Measurements from ENCODE around the gene PARD3B. TPM values are rescaled to one million over a fixed set of nuclear protein-coding genes. Genes with fewer than 3 reads are reported as not detected.

Gene PARD3B
- total RNA-seq, 1 experiment from 2014 or later: 7.6 TPM

DNA sequence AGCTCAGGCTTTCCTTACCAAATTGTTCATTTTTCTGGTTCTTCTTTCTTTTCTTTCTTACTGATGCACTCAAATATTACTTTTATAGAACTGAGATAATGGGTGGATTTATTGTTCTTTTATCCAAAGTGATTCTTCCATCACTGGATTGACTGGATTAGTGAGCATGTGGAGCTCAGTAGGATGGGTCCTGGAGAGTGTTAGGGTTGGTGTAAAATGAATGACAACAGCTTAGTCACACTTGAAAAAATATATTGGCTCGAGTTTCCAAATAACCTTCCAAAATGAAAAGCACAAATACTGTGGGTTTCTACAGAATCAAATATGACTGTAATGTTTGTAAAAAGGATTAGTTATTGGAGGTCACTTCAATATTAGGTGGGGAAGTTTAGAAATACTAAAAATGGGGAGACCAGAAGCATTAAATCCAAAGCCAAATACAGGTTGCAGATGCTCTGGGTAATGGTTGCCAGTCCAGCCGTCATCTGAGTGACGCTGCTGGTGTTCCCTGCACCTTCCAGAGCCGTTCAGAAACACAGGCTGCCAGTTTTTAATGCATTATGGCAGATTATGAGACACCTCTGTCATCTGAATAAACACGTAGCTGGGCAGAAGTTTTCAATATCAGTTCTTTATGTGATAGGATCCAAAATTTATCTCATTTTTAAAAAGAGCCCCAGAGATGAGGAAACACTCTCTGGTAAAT is 842.2 kb downstream of the PARD3B start:
- Histone ChIP-seq H3K9me3 (ENCODE audit: insufficient read depth, low read depth) (no peaks in the 10 kb centered on the region), H3K36me3 (ENCODE audit: low read depth) (no peaks in the 10 kb centered on the region), H3F3A (ENCODE audit: insufficient read depth, low read depth) (no peaks in the 10 kb centered on the region), H3K4me1 (replicated peaks; ENCODE audit: insufficient read depth) (no peaks in the 10 kb centered on the region), H3K4me2 (no peak overlapping the region), H3K27me3 (ENCODE audit: insufficient read depth, low read depth) (no peaks in the 10 kb centered on the region), H3K4me3 (no peak overlapping the region), H4K20me1 (ENCODE audit: insufficient read depth) (no peaks in the 10 kb centered on the region), H3K9me2 (ENCODE audit: insufficient read depth) (no peaks in the 10 kb centered on the region), H2AFZ (no peak overlapping the region), H3K79me2 (ENCODE audit: low read depth) (no peaks in the 10 kb centered on the region), H3K27ac (no peak overlapping the region)
- no peak for TF ChIP-seq EZH2 (IDR thresholded peaks at IDR 0.05; ENCODE audit: low read depth)
- TF ChIP-seq, protein P1, sequence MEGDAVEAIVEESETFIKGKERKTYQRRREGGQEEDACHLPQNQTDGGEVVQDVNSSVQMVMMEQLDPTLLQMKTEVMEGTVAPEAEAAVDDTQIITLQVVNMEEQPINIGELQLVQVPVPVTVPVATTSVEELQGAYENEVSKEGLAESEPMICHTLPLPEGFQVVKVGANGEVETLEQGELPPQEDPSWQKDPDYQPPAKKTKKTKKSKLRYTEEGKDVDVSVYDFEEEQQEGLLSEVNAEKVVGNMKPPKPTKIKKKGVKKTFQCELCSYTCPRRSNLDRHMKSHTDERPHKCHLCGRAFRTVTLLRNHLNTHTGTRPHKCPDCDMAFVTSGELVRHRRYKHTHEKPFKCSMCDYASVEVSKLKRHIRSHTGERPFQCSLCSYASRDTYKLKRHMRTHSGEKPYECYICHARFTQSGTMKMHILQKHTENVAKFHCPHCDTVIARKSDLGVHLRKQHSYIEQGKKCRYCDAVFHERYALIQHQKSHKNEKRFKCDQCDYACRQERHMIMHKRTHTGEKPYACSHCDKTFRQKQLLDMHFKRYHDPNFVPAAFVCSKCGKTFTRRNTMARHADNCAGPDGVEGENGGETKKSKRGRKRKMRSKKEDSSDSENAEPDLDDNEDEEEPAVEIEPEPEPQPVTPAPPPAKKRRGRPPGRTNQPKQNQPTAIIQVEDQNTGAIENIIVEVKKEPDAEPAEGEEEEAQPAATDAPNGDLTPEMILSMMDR (conservative IDR thresholded peaks at IDR 0.05): no peak
- POLR2A ChIA-PET (ENCODE audit: unreplicated experiment): no interaction called here
- CTCF ChIA-PET: interaction anchor here (0.6 kb wide), 1 partner anchor 459 kb away, joined by 4 read pairs; no protein-coding TSS in a partner anchor
- no TSS peak for BruUV-seq (replicated peaks)
- intact Hi-C loops (cut with micrococcal nuclease; ENCODE audit: unreplicated experiment): no loop called here
- no peak for DNase-seq

DNA sequence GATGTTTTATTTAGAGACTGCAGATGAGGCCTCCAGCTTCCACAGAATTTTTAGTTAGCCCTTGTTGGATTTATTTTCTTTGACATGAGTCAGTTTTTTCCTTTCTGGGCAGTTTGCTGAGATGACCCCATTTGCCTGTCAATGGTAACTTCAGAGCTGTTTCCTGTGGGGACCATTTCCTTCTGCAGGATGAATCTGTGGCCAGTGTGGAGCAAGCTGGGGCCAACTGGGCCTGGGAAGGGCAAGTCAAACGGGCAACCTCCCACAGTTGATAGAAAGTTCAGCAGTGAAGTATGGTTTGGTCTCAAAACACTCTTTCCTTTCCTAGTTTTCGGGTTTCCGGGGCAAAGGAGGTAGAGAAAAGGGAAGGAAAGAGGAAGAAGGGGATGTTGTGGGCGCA is 845.6 kb downstream of the PARD3B start:
- Histone ChIP-seq H3K27ac (no peak overlapping the region), H3K4me2 (no peak overlapping the region), H3K4me3 (no peak overlapping the region), H3K79me2 (ENCODE audit: low read depth) (no peaks in the 10 kb centered on the region), H3F3A (ENCODE audit: insufficient read depth, low read depth) (no peaks in the 10 kb centered on the region), H3K4me1 (replicated peaks; ENCODE audit: insufficient read depth) (no peaks in the 10 kb centered on the region), H3K27me3 (ENCODE audit: insufficient read depth, low read depth) (no peaks in the 10 kb centered on the region), H4K20me1 (ENCODE audit: insufficient read depth) (no peaks in the 10 kb centered on the region), H3K36me3 (ENCODE audit: low read depth) (no peaks in the 10 kb centered on the region), H3K9me2 (ENCODE audit: insufficient read depth) (no peaks in the 10 kb centered on the region), H2AFZ (no peak overlapping the region), H3K9me3 (ENCODE audit: insufficient read depth, low read depth) (no peaks in the 10 kb centered on the region)
- ChIA-PET CTCF (no interaction called here), POLR2A (ENCODE audit: unreplicated experiment) (no interaction called here)
- DNase-seq: no peak
- TF ChIP-seq, protein P1 (conservative IDR thresholded peaks at IDR 0.05): no peak
- no peak for TF ChIP-seq EZH2 (IDR thresholded peaks at IDR 0.05; ENCODE audit: low read depth)
- no TSS peak for BruUV-seq (replicated peaks)
- intact Hi-C loops (cut with micrococcal nuclease; ENCODE audit: unreplicated experiment): no loop called here

DNA sequence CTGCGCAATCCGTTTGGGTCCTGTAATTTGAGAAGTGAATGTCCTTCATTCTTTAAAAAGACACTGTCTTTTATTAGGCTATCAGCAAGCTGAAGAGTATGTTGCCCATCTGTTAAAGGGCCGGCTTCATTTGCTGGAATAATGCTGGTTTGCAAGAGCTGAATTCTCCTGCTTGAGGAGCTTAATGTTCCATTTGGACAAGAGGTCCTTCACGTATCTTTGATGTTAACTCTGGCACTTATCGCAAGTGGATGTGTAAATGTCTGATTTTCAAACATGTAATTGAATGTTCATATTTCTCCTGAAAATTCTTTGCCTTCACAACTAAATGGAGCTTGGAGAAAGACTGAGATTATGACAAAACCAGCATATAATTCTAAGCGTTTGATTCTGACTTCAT is 856.2 kb downstream of the PARD3B start:
- POLR2A ChIA-PET (ENCODE audit: unreplicated experiment): interaction anchor here (0.7 kb wide), 1 partner anchor 1002 kb away, joined by 5 read pairs; no protein-coding TSS in a partner anchor
- no peaks in the 10 kb centered on the region for H3K79me2 ChIP-seq (ENCODE audit: low read depth)
- no peaks in the 10 kb centered on the region for H3K36me3 ChIP-seq (ENCODE audit: low read depth)
- no peak overlapping the region for H3K4me2 ChIP-seq
- intact Hi-C loops (cut with micrococcal nuclease; ENCODE audit: unreplicated experiment): no loop called here
- no peaks in the 10 kb centered on the region for H3K9me2 ChIP-seq (ENCODE audit: insufficient read depth)
- H3K27ac ChIP-seq: no peak overlapping the region
- H2AFZ ChIP-seq: no peak overlapping the region
- no peak overlapping the region for H3K4me3 ChIP-seq
- no peaks in the 10 kb centered on the region for H4K20me1 ChIP-seq (ENCODE audit: insufficient read depth)
- H3K27me3 ChIP-seq (ENCODE audit: insufficient read depth, low read depth): no peaks in the 10 kb centered on the region
- CTCF ChIA-PET: interaction anchor here (0.7 kb wide), 1 partner anchor 1064 kb away, joined by 3 read pairs; no protein-coding TSS in a partner anchor
- no peaks in the 10 kb centered on the region for H3K4me1 ChIP-seq (replicated peaks; ENCODE audit: insufficient read depth)
- no peaks in the 10 kb centered on the region for H3F3A ChIP-seq (ENCODE audit: insufficient read depth, low read depth)
- no peaks in the 10 kb centered on the region for H3K9me3 ChIP-seq (ENCODE audit: insufficient read depth, low read depth)
- BruUV-seq (replicated peaks): no TSS peak
- TF ChIP-seq, protein P1 (conservative IDR thresholded peaks at IDR 0.05): no peak
- TF ChIP-seq EZH2 (IDR thresholded peaks at IDR 0.05; ENCODE audit: low read depth): no peak
- DNase-seq: no peak

All from PC-9 (cell line).